ENCODE results near the gene CTH.

DNA sequence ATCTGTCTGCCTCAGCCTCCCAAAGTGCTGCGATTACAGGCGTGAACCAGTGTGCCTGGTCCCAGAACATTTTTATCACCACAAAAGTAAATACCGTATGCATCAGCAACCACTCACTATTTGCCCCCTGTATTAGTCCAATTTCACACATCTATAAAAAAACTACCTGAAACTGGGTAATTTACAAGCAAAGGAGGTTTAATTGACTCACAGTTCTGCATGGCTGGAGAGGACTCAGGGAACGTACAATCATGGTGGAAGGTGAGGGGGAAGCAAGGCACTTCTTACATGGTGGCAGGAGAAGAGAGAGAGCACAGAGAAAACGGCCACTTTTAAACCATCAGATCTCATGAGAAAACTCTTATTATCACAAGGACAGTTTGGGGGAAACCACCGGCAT lies 25.6 kb upstream of the CTH start:
- no peak for TF ChIP-seq EZH2 (IDR thresholded peaks at IDR 0.05; ENCODE audit: borderline replicate concordance, low read length)
- TF ChIP-seq CTCF (conservative IDR thresholded peaks at IDR 0.05 in 1 of 2, IDR thresholded peaks at IDR 0.05 in 1 of 2; ENCODE audit: extremely low read depth in 1 of 2, insufficient read depth in 1 of 2, low read depth in 1 of 2, low read length in 2 of 2): no peak

All from mammary epithelial cell (primary cell).